Stimulated activated CD4-positive, alpha-beta T cell treated with anti-CD3 and anti-CD28 coated beads, Interleukin-1b, Interleukin-23, amount 100 ng/mL, for 48 hours (primary cell): ENCODE data around the gene NUP155.
"Not testable (repeated sequence)": the region's sequence is repeated elsewhere in the genome, so short reads cannot be mapped to it uniquely, and the experiment has no call there.

Experiments used
- DNase-seq: peaks from one replicate; pipeline ENCODE4 v3.0.0-alpha.2; 2020

The NUP155 gene

DNA sequence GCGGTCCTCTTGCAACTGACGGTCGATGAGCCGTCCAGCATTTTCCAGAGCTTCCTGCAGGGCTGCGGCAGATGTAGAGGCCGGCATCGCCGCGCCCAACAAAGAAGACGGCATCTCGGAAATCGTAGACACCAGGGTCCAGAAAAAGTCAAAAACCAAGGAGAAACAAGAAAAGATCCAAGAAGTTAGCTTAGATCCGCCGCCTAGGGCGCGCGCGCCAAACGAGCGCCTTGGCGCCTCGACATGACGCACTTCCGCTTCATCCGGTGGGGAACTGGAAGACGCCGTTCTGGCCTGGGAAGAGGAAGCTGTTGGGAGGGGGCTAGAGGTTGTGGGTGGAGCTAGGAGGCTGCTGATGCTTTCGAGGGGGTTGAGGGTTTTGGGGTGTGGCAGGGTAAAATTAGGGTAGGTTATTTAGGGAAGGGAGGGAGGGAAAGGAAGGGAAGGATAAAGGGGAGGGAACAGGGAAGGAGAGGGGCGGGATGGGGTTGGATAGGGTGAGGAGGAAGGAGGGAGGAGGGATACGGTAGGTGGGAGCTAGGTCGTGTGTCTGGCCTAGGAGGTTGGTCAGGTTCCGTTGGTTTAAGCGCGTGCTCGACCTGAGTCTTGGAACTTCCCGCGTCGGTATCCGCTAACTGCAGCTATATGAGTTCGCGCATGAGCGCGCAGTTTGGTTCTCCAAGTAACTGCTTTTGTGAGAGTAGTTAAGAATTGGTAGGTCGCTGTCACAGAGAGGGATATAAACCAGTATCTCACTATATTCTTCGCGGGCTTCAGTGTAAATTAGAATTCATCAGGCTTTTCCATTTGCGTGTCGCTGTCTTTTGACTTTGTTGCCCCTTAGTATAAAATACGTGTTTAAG, at the start of gene NUP155:
Gene NUP155 (minus strand): TSS at position 243 of the 863 bp plus-strand sequence. CDS start 129 bp downstream, at position 114.
- DNase-seq: peak; percentile 93

DNA sequence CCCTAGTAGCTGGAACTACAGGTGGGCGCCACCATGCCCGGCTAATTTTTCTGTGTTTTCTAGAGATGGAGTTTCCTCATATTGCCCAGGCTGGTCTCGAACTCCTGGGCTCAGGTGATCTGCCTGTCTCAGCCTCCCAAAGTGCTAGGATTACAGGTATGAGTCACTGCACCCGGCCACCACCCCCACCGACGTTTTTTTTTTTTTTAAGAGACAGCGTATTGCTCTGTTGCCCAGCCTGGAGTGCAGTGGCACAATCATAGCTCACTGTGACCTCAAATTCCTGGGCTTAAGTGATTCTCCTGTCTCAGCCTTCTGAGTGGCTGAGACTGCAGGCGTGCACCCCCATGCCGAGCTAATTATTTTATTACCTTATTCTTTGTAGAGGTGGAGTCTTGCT, 46.4 kb upstream of the NUP155 start:
- no peak for DNase-seq

DNA sequence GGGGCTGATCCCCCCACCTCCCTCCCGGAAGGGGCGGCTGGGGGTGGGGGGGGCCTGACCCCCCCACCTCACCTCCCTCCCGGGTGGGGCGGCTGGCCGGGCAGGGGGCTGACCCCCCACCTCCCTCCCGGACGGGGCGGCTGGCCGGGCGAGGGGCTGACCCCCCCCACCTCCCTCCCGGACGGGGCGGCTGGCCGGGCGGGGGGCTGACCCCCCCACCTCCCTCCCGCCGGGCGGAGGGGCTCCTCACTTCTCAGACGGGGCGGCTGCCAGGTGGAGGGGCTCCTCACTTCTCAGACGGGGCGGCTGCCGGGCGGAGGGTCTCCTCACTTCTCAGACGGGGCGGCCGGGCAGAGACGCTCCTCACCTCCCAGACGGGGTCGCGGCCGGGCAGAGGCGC, 44.5 kb upstream of the NUP155 start:
- DNase-seq: not testable (repeated sequence)

DNA sequence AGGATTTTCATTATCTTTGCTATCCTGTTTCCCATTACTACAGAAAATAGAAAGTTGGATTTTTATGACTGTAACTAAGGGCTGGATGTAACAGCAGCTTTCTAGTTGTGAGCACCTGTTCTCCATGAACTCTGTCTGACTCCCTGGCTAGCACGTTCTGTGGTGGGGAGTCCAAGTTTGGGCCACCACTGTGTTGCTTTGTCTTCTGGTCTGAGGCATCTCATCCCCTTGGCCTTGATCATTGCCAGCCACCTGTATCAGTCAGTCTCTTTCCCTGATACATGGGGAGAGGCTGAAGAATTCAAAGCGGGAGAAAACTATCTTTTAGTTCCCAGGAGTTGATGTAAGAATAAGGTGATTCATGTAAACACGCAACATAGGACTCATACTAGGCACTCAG, 41.6 kb upstream of the NUP155 start:
- no peak for DNase-seq

DNA sequence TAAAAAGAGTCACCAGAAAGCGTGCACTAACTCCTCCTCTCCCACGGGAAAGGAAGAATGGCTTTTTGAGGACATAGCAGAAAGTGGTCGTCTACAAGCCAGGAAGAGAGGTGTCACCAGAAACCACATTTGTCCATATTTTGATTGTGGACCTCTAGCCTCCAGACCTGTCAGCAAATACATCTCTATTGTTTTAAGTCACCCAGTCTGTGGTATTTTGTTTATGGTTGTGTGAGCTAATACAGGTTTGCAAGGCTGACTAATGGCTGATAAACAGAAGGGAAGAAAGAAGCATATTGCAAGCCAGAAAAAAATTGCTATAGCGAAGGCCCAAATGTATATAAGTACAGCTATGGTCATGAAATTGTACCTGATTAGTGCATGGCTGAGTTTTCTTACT, 29.6 kb upstream of the NUP155 start:
- DNase-seq: no peak

- no peak for DNase-seq
These were observed 25.4 kb upstream of the NUP155 start for GRCh38 chr5:37396352-37396751.

GRCh38 chr5:37391591-37391990, 20.7 kb upstream of the NUP155 start:
- no peak for DNase-seq

GRCh38 chr5:37379100-37379628, 8.3 kb upstream of the NUP155 start, which contains the start of gene WDR70:
Gene WDR70, plus strand, starts transcription at chr5:37379318. Its CDS starts 50 bp downstream, at chr5:37379368.
- peak; percentile 82 for DNase-seq

DNA sequence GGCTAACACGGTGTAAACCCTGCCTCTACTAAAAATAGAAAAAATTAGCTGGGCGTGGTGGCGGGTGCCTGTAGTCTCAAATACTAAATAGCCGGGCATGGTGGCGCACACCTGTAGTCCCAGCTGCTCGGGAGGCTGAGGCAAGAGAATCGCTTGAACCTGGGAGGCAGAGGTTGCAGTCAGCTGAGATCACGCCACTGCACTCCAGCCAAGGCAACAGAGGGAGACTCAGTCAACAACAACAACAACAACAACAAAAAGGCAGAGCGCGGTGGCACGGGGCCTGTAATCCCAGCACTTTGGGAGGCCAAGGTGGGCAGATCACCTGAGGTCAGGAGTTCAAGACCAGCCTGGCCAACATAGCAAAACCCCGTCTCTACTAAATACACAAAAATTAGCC, 7.2 kb upstream of the NUP155 start:
- DNase-seq: not testable (repeated sequence)

- DNase-seq: no peak
These were observed 4.2 kb upstream of the NUP155 start for GRCh38 chr5:37375091-37375490.

DNA sequence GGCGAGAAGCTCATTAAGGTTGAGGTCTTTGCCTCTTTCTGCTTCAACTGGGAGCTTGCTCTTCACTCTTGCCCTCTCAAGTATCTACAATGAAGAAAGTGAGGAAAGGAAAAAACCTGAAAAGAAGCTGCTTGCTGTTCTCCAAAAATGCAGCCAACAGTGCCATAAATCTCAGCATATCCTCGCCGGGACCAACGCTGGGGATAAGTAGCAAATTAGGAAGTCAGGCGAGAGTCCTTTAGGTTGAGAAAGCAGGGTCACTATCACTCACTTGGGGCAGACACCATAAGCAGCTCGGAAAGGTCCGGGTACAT, 399 bp downstream of the NUP155 start:
- DNase-seq: no peak

DNA sequence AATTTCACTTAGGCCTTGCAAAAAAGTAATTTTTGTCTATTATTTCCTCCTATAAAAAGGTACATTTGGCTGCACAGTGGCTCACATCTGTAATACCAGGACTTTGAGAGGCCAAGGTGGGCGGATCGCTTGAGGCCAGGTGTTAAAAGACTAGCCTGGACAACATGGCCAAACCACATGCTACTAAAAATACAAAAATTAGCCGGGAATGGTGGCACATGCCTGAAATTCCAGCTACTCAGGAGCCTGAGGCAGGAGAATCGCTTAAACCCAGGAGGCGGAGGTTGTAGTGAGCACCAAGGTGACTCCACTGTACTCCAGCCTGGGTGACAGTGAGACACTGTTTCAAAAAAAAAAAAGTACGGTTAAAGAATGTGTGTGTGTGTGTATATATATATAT, 15.7 kb downstream of the NUP155 start:
- no peak for DNase-seq

DNA sequence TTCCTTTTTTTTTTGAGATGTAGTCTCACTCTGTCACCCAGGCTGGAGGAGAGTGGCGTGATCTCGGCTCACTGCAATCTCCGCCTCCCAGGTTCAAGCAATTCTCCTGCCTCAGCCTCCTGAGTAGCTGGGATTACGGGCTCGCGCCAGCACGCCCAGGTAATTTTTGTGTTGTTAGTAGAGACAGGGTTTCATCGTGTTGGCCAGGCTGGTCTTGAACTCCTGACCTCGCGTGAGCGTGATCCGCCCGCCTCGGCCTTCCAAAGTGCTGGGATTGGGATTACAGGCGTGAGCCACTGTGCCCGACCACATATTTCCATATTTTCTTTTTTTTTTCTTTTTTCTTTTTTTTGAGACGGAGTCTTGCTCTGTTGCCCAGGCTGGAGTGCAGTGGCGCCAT, 28.2 kb downstream of the NUP155 start:
- not testable (repeated sequence) for DNase-seq

GRCh38 chr5:37334754-37335153, 36.2 kb downstream of the NUP155 start:
- DNase-seq: not testable (repeated sequence)

DNA sequence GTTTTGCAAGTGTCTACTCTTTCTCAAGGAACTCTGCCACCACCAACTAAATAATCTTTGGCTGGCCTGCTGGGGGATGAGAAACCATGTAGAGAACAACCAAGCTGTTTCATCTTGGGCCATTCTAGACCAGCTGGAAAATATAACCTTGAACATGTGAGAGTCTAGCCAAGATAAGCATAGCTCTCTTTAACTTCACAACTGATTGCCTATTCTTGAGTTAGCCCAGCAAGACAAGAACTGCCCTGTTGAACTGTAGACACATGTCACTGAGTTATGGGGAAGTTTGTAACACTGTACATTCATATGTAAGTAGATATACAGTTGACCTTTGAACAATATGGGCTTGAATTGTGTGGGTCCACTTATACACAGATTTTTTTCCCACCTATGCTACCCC, 44.4 kb downstream of the NUP155 start:
- DNase-seq: no peak

GRCh38 chr5:37323607-37324006, 47.3 kb downstream of the NUP155 start:
- DNase-seq: no peak

DNA sequence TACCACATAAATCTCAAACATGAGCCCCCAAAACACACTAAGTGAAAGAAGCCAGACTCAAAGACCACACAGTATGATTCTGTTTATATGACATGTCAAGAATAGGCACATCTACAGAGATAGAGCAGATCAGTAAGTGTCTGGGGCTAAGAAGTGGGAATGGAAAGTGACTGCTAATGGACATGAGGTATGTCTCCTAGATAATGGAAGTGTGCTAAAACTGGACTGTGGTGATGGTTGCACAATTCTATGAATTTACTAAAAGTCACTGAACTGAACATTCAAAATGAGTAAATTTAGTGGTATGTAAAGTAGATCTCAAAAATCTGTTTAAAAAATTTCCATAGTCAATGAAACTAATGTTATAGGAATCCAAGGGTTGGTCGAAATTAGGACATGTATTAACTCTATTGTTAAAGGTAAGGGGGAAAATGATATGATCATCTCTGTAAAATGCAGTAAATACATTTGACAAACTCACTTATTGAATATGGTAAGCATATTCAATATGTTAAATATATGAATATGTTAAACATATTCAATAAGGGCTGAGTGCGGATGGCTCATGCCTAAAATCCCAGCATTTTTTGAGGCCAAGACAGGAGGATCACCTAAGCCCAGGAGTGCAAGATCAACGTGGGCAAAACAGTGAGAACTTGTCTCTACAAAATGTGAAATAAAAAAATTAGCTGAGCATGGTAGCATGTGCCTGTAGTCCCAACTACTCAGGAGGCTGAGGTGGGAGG, 51.7 kb downstream of the NUP155 start:
- DNase-seq: no peak

- DNase-seq: no peak
These were observed 54.9 kb downstream of the NUP155 start for GRCh38 chr5:37316027-37316426.

DNA sequence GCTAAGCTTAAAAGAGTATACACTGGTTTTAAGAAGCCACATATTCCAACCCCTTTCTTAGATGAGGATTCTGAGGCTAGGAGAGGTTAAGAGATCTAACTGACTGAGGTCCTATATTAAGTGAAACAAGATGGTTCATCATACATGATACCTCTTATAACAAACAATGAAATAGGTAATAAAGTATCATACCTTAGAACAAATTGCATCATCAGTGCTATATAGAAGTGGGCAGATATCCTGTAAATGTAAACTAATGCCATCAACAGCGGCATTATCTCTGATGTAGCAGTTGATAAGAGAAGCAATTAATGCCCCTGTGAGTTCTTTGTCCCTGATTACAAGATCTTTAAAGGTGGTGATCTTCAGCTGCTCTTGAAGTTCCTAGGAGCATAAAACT, 60.5 kb downstream of the NUP155 start:
- DNase-seq: no peak

DNA sequence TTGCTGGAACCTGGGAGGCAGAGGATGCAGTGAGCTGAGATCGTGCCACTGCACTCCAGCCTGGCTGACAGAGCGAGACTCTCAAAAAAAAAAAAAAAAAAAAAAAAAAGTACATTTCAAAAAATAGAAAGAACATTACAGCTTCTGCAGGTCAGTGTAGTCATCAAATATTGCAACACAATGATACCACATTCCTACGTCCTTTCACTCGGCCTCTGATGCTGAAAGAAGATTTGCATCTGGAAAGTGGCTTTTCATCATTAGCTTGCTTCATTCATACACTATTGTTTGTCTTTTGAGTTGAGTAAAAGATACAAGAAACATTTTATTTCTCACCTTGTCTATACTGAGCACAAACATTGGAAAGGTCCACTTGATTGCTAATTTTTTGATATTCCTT, 62.1 kb downstream of the NUP155 start:
- no peak for DNase-seq

DNA sequence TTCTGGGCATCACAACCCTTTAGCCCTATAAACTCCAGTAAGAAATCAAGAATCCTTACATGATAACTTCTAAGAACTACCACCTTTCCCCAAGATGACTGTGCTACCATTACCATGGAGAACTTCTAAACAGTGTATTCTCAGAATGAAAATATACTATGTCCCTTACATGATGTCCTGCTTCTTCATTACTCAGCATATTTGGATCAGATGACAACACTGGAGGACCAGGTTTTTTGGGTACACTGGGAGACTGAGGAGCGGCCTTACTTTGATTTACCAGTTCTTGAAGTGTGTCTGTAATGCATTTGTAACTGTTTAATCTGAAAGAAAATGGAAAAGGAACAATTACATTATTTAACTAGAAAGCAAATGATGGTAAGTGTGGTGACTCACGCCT, 66.0 kb downstream of the NUP155 start:
- no peak for DNase-seq

DNA sequence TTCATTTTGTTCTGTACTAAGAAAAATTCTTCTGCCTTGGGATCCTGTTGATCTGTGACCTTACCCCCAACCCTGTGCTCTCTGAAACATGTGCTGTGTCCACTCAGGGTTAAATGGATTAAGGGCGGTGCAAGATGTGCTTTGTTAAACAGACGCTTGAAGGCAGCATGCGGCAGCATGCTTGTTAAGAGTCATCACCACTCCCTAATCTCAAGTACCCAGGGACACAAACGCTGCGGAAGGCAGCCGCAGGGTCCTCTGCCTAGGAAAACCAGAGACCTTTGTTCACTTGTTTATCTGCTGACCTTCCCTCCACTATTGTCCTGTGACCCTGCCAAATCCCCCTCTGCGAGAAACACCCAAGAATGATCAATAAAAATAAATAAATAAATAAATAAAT, 74.6 kb downstream of the NUP155 start:
- DNase-seq: not testable (repeated sequence)

- DNase-seq: no peak
These were observed 87.6 kb downstream of the NUP155 start for GRCh38 chr5:37283214-37283820.

- DNase-seq: no peak
These were observed 95.4 kb downstream of the NUP155 start for GRCh38 chr5:37275511-37275910.
